SK-N-SH (cell line): Measurements from ENCODE around the gene PKNOX2. TPM values are rescaled to one million over a fixed set of nuclear protein-coding genes. Genes with fewer than 3 reads are reported as not detected.

ENCODE experiments used
- CTCF ChIA-PET: fragments of 300-600, 350-600 bp; formaldehyde crosslinking; extraction: SDS; loops from one replicate; lab custom pipeline; 2021; lab: Yijun Ruan, JAX
- POLR2A ChIA-PET: fragments of 350-600 bp; sonication (Branson Sonifier 250); formaldehyde crosslinking; extraction: SDS; loops from one replicate; lab custom pipeline; 2020; ENCODE audit warnings: antibody characterized with exemption, inconsistent platforms; lab: Yijun Ruan, JAX
- DNase-seq: peaks from one replicate; pipeline ENCODE4 v3.0.0; 2012
- H2AFZ ChIP-seq: fragments of 200-600 bp; sonication (generic); 2 replicates; pipeline ENCODE4 v1.8.1; 2016; ENCODE audit warnings: antibody characterized with exemption, mild to moderate bottlenecking, low read depth
- H3F3A ChIP-seq: fragments of 200-600 bp; sonication (generic); replicated peaks from 2 replicates; pipeline ENCODE3; 2016; ENCODE audit warnings: antibody characterized with exemption, mild to moderate bottlenecking; ENCODE audit not compliant: insufficient read depth
- H3K27ac ChIP-seq, 2 experiments: fragments of 200-500 bp in 1 of 2; fragments of 200-600 bp in 1 of 2; sonication (Bioruptor generic) in 1 of 2; sonication (generic), shearing (Covaris generic) in 1 of 2; 2 replicates each; pipeline versions ENCODE4 v1.5.1 to v1.6.1; 2014 to 2016; ENCODE audit warnings: low read depth in 2 of 2, inconsistent platforms in 1 of 2, low read length in 1 of 2, mild to moderate bottlenecking in 1 of 2, mixed read lengths in 1 of 2
- H3K27me3 ChIP-seq: fragments of 200-600 bp; sonication (generic), shearing (Covaris generic); 2 replicates; pipeline ENCODE4 v1.6.1; 2016; ENCODE audit warnings: mixed run types; ENCODE audit not compliant: insufficient read depth
- H3K36me3 ChIP-seq, 2 experiments: fragments of 200-500 bp in 1 of 2; fragments of 200-600 bp in 1 of 2; sonication (Bioruptor generic) in 1 of 2; sonication (generic) in 1 of 2; replicated peaks in 1 of 2; 2 replicates each; pipeline versions ENCODE3 to v1.5.1; 2014 to 2016; ENCODE audit warnings: low read length in 1 of 2, mild to moderate bottlenecking in 1 of 2; ENCODE audit not compliant: insufficient read depth in 2 of 2, control insufficient read depth in 1 of 2
- H3K4me1 ChIP-seq, 2 experiments: fragments of 200-500 bp in 1 of 2; fragments of 200-600 bp in 1 of 2; sonication (Bioruptor generic) in 1 of 2; sonication (generic), shearing (Covaris generic) in 1 of 2; 2 replicates each; pipeline versions ENCODE4 v1.5.1 to v1.6.1; 2014 to 2016; ENCODE audit warnings: low read depth in 1 of 2, low read length in 1 of 2, mixed run types in 1 of 2; ENCODE audit not compliant: insufficient read depth in 2 of 2, control insufficient read depth in 1 of 2
- H3K4me2 ChIP-seq: fragments of 200-600 bp; sonication (generic), shearing (Covaris generic); 2 replicates; pipeline ENCODE4 v1.6.1; 2017; ENCODE audit warnings: mixed run types
- H3K4me3 ChIP-seq, 2 experiments: fragments of 200-500 bp in 1 of 2; fragments of 200-600 bp in 1 of 2; sonication (Bioruptor generic) in 1 of 2; sonication (generic), shearing (Covaris generic) in 1 of 2; 2 replicates each; pipeline versions ENCODE4 v1.5.1 to v1.8.1; 2014 to 2016; ENCODE audit warnings: low read depth in 2 of 2, inconsistent platforms in 1 of 2, low read length in 1 of 2, mild to moderate bottlenecking in 1 of 2, mixed read lengths in 1 of 2, moderate library complexity in 1 of 2
- H3K79me2 ChIP-seq: fragments of 200-600 bp; sonication (generic); 2 replicates; pipeline ENCODE4 v1.8.1; 2017; ENCODE audit warnings: mild to moderate bottlenecking; ENCODE audit not compliant: insufficient read depth
- H3K9ac ChIP-seq: fragments of 200-600 bp; sonication (generic); 2 replicates; pipeline ENCODE4 v1.6.1; 2017; ENCODE audit warnings: mixed run types
- H3K9me2 ChIP-seq: fragments of 200-600 bp; sonication (generic); 2 replicates; pipeline ENCODE4 v1.6.1; 2017; ENCODE audit warnings: mixed run types
- H3K9me3 ChIP-seq: fragments of 200-600 bp; sonication (generic); 2 replicates; pipeline ENCODE4 v1.6.1; 2017; ENCODE audit warnings: mixed run types, mild to moderate bottlenecking, moderate library complexity
- H4K20me1 ChIP-seq: fragments of 200-600 bp; sonication (generic); 2 replicates; pipeline ENCODE4 v1.6.1; 2017; ENCODE audit warnings: mild to moderate bottlenecking, mixed run types; ENCODE audit not compliant: insufficient read depth
- EP300 ChIP-seq, 2 experiments: IDR thresholded peaks; 2 replicates each; pipeline versions ENCODE4 v1.4.0 to v1.6.1; 2012; ENCODE audit warnings: borderline replicate concordance in 1 of 2, low read depth in 1 of 2, low read length in 1 of 2
- EZH2phosphoT487 ChIP-seq: fragments of 200-600 bp; sonication (generic); IDR thresholded peaks from 2 replicates; pipeline ENCODE4 v1.6.1; 2017; ENCODE audit warnings: low read depth, mixed run types, mild to moderate bottlenecking, antibody characterized with exemption, moderate library complexity, borderline replicate concordance
- FOSL2 ChIP-seq: IDR thresholded peaks from 2 replicates; pipeline ENCODE4 v1.4.0; 2012; ENCODE audit warnings: low read depth, mild to moderate bottlenecking, moderate library complexity, borderline replicate concordance
- FOXJ3 ChIP-seq: sonication (generic); formaldehyde crosslinking; IDR thresholded peaks from 2 replicates; pipeline ENCODE4 v1.5.1; 2020; ENCODE audit warnings: mild to moderate bottlenecking, missing genetic modification reagents
- FOXM1 ChIP-seq: IDR thresholded peaks from 2 replicates; pipeline ENCODE4 v1.4.0; 2012; ENCODE audit warnings: low read depth, mild to moderate bottlenecking
- GABPA ChIP-seq: IDR thresholded peaks from 2 replicates; pipeline ENCODE4 v1.4.0; 2012; ENCODE audit warnings: low read depth, mild to moderate bottlenecking
- JUND ChIP-seq: IDR thresholded peaks from 2 replicates; pipeline ENCODE4 v1.4.0; 2012
- NFIC ChIP-seq: IDR thresholded peaks from 2 replicates; pipeline ENCODE4 v1.4.0; 2012; ENCODE audit warnings: borderline replicate concordance
- PBX3 ChIP-seq: IDR thresholded peaks from 2 replicates; pipeline ENCODE4; 2012
- POLR2AphosphoS5 ChIP-seq: IDR thresholded peaks from 2 replicates; pipeline ENCODE4 v1.6.1; 2012; ENCODE audit warnings: low read depth, low read length
- RAD21 ChIP-seq: IDR thresholded peaks from 2 replicates; pipeline ENCODE4 v1.6.1; 2012; ENCODE audit warnings: mild to moderate bottlenecking, low read length
- RCOR1 ChIP-seq: fragments of 150-350 bp; IDR thresholded peaks from 2 replicates; pipeline ENCODE4 v1.6.1; 2017; ENCODE audit warnings: antibody characterized with exemption, low read length
- REST ChIP-seq: IDR thresholded peaks from 2 replicates; pipeline ENCODE4 v1.6.1; 2012; ENCODE audit warnings: mild to moderate bottlenecking, low read depth, low read length, moderate library complexity
- RXRA ChIP-seq: IDR thresholded peaks from 2 replicates; pipeline ENCODE4 v1.4.0; 2012; ENCODE audit warnings: low read depth, mild to moderate bottlenecking, borderline replicate concordance
- SIN3A ChIP-seq: IDR thresholded peaks from 2 replicates; pipeline ENCODE4 v1.6.1; 2012; ENCODE audit warnings: low read depth, mild to moderate bottlenecking, low read length, moderate library complexity, borderline replicate concordance
- SMC3 ChIP-seq: IDR thresholded peaks from 2 replicates; pipeline ENCODE4 v1.6.1; 2012; ENCODE audit warnings: low read depth, low read length, improper control_type of control experiment
- YY1 ChIP-seq: IDR thresholded peaks from 2 replicates; pipeline ENCODE4 v1.4.0; 2012; ENCODE audit warnings: low read depth, mild to moderate bottlenecking
- WGBS: methylation state at CpG from one replicate; pipeline ENCODE4 v1.1.6; 2017; ENCODE audit warnings: low lambda C conversion rate; 5-methylcytosine and 5-hydroxymethylcytosine counted together
- polyA plus RNA-seq, 3 experiments: library from polyadenylated mRNA; depleted of rRNA; stranded (reverse); fragments of >200 nt; gene quantifications; 2 replicates each; pipeline ENCODE4 v1.2.3, GENCODE V29; 2012
- TF ChIP-seq, protein P1 (sequence below): fragments of 150-350 bp; IDR thresholded peaks from 2 replicates; pipeline ENCODE4 v1.6.1; 2016; ENCODE audit warnings: mild to moderate bottlenecking, low read depth, low read length
- TF ChIP-seq, protein P2 (sequence below): IDR thresholded peaks from 2 replicates; pipeline ENCODE4 v1.4.0; 2012; ENCODE audit warnings: low read depth, borderline replicate concordance

The PKNOX2 gene
- polyA plus RNA-seq, 1 of the 3 experiments (the other 2 are of a cell fraction) = 0.02 TPM

- Histone ChIP-seq H3K4me1 (no peaks in the 10 kb centered on the region), H3K4me2 (no peak overlapping the region), H3K27me3 (peaks cover 7% of the 10 kb centered on the region; the same call in 1 of the 2 replicates), H3K4me3 (no peak overlapping the region), H3K9me3 (no peaks in the 10 kb centered on the region), H4K20me1 (no peaks in the 10 kb centered on the region), H3K9me2 (no peaks in the 10 kb centered on the region), H3K27ac (no peak overlapping the region), H3K36me3 (no peaks in the 10 kb centered on the region), H3F3A (no peaks in the 10 kb centered on the region), H3K9ac (no peak overlapping the region), H2AFZ (no peak overlapping the region), H3K79me2 (no peaks in the 10 kb centered on the region)
- no peak for DNase-seq
- WGBS = 62% methylated on average over 8 of the region's 8 CpGs
- POLR2A ChIA-PET = no interaction called here
- CTCF ChIA-PET = interaction anchor here (1.0 to 1.4 kb wide), 2 partner anchors 10 to 241 kb away, joined by 3 to 5 read pairs; no protein-coding TSS in a partner anchor
- TF ChIP-seq RAD21 = no peak
- no peak for TF ChIP-seq RCOR1
- TF ChIP-seq, protein P1, sequence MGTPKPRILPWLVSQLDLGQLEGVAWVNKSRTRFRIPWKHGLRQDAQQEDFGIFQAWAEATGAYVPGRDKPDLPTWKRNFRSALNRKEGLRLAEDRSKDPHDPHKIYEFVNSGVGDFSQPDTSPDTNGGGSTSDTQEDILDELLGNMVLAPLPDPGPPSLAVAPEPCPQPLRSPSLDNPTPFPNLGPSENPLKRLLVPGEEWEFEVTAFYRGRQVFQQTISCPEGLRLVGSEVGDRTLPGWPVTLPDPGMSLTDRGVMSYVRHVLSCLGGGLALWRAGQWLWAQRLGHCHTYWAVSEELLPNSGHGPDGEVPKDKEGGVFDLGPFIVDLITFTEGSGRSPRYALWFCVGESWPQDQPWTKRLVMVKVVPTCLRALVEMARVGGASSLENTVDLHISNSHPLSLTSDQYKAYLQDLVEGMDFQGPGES = no peak
These were observed 218.3 kb downstream of the PKNOX2 start for GRCh38 chr11:125382822-125383221.

DNA sequence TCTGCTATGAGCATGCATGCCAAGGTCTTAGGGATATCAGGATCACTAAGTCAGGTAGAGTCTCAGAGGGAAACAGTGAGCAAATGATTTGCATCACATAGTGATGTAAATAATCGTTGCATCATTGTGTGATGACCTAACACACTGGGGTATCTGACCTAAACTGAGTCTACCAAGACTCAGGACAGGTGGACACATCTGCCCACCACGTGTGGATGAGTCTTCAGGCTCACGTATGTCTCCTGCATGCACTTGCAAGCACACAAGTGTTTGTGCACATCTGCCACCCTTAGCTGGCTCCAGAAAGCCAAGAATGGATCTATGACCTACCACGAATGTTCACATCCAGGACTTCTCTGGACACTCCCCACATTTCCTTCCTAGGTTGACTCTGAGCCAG is 220.3 kb downstream of the PKNOX2 start:
- no peaks in the 10 kb centered on the region for H3K36me3 ChIP-seq
- peaks cover 7% of the 10 kb centered on the region; the same call in 1 of the 2 replicates for H3K27me3 ChIP-seq
- no peak overlapping the region for H3K27ac ChIP-seq
- CTCF ChIA-PET = interaction anchor here (2.3 kb wide), 1 partner anchor 20 kb away, joined by 10 read pairs; no protein-coding TSS in a partner anchor
- no peak overlapping the region for H3K4me3 ChIP-seq
- no peak overlapping the region for H3K9ac ChIP-seq
- no peak for DNase-seq
- no peaks in the 10 kb centered on the region for H3K79me2 ChIP-seq
- H3F3A ChIP-seq = no peaks in the 10 kb centered on the region
- POLR2A ChIA-PET = no interaction called here
- H3K4me2 ChIP-seq = no peak overlapping the region
- 35% methylated on average over 3 of the region's 4 CpGs for WGBS
- no peaks in the 10 kb centered on the region for H3K9me2 ChIP-seq
- no peaks in the 10 kb centered on the region for H3K4me1 ChIP-seq
- H2AFZ ChIP-seq = no peak overlapping the region
- H3K9me3 ChIP-seq = no peaks in the 10 kb centered on the region
- no peaks in the 10 kb centered on the region for H4K20me1 ChIP-seq
- no peak for TF ChIP-seq FOXJ3
- TF ChIP-seq RXRA = no peak
- TF ChIP-seq YY1 = no peak
- no peak for TF ChIP-seq EZH2phosphoT487
- TF ChIP-seq FOXM1 = no peak
- TF ChIP-seq SMC3 = no peak
- TF ChIP-seq, protein P1 = no peak
- no peak for TF ChIP-seq JUND
- TF ChIP-seq POLR2AphosphoS5 = no peak
- TF ChIP-seq, protein P2, sequence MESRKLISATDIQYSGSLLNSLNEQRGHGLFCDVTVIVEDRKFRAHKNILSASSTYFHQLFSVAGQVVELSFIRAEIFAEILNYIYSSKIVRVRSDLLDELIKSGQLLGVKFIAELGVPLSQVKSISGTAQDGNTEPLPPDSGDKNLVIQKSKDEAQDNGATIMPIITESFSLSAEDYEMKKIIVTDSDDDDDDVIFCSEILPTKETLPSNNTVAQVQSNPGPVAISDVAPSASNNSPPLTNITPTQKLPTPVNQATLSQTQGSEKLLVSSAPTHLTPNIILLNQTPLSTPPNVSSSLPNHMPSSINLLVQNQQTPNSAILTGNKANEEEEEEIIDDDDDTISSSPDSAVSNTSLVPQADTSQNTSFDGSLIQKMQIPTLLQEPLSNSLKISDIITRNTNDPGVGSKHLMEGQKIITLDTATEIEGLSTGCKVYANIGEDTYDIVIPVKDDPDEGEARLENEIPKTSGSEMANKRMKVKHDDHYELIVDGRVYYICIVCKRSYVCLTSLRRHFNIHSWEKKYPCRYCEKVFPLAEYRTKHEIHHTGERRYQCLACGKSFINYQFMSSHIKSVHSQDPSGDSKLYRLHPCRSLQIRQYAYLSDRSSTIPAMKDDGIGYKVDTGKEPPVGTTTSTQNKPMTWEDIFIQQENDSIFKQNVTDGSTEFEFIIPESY = no peak
- TF ChIP-seq PBX3 = no peak
- no peak for TF ChIP-seq FOSL2
- TF ChIP-seq EP300 (IDR thresholded peaks at IDR 0.05; ENCODE audit: borderline replicate concordance in 1 of 2, low read depth in 1 of 2, low read length in 1 of 2) = no peak
- TF ChIP-seq SIN3A = no peak
- TF ChIP-seq REST = no peak
- no peak for TF ChIP-seq GABPA
- no peak for TF ChIP-seq NFIC
